CD4-positive, alpha-beta T cell treated with Interleukin-12 subunit alpha and Interleukin-12 subunit beta, for 1 hour (primary cell): ENCODE results near the gene LIMS1.

Source experiments
- DNase-seq: peaks from one replicate; pipeline ENCODE4 v3.0.0-alpha.2; 2020

LIMS1 gene

DNA sequence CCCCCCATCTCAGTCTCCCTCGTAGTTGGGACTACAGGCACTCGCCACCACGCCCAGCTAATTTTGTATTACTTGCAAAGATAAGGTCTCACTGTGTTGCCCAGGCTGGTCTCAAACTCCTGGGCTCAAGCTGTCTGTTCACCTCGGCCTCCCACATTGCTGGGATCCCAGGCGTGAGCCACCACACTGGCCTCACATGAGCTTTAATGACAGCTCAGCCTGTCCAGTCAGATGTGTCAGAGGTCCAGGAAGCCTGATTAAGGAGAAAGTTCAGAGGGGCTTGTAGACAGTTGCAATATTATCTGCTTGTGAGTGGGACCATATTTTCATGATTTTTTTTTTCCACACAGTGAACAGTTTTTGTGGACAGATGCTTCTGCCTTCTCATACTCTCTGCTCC lies 82.0 kb downstream of the LIMS1 start:
- DNase-seq: no peak

- no peak for DNase-seq
Measured at GRCh38 chr2:108616751-108617161, 82.5 kb downstream of the LIMS1 start.

- no peak for DNase-seq
Measured at GRCh38 chr2:108617617-108618016, 83.3 kb downstream of the LIMS1 start.

DNA sequence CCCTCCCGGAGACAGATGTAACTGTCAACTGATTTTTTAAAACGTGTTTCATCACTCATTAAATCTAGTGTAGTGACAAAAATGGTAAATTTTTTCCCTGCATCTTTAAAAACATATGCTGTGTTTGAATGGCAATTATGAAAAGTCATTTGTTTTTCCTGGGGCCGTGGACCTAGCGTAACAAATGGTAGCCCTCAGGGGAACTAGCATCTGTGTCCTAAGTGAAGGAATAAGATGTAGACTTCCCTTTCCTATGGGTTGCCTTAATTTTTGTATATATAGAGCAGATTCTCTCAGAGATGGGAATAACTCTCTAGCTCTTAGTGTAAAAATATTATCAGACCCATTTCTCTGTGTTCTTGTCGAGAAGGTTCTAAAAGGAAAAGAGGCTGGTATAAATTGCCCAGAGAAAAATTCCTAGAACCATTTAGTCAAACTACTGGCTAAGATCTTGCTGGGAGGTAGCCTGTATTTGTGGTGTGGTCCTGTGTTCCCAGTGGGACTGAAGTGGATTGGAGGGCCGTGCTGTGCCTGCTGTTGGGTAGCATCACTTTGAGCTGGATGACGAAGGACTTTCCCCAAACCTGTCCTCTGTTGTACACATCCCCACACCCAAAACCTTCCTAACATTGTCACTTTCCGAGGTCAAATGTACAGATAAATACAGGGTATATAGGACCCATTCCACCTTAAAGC lies 85.8 kb downstream of the LIMS1 start:
- no peak for DNase-seq

GRCh38 chr2:108620656-108621055 lies 86.4 kb downstream of the LIMS1 start:
- DNase-seq: no peak

- DNase-seq: peak; percentile 85
Measured at GRCh38 chr2:108621087-108621559, 86.9 kb downstream of the LIMS1 start.

GRCh38 chr2:108621687-108622681 lies 87.7 kb downstream of the LIMS1 start:
- peak; percentile 46 for DNase-seq

DNA sequence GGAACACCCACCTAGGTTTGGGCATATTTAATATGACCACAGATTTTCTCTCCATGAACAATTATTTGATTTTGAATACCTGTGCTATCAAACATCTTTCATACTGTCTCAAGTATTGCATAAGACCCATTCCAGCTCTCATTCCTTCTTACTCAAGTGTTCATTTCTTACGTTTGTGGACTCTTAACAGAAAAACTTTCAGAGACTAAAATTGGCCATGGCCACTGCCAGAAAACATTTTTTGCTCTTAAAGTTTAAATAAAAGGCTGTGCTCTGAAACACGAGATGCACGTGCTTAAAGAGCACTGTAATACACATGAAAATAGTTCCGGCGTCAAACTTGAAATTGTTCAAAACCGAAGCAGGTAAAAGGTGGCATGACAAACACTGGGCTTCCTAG lies 89.3 kb downstream of the LIMS1 start:
- no peak for DNase-seq

GRCh38 chr2:108625186-108625827 lies 91.0 kb downstream of the LIMS1 start:
- DNase-seq: no peak

DNA sequence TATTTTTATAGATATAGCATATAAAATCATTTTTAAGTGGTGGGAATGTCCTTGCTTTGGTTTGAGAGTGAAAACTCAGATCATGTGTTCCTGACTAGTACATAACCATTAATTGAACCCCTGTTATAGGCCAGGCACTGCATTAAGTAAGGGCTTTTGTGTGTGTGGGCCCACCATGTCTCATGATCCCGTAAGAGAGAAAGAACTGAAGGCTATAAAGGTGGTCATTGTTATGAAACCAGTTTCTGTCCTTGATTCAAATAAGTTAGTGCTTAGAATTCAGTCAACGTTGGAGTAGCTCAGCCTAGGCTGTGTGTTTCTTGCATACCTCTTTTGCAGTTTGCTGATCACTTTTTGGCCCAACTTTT lies 91.5 kb downstream of the LIMS1 start:
- DNase-seq: no peak

DNA sequence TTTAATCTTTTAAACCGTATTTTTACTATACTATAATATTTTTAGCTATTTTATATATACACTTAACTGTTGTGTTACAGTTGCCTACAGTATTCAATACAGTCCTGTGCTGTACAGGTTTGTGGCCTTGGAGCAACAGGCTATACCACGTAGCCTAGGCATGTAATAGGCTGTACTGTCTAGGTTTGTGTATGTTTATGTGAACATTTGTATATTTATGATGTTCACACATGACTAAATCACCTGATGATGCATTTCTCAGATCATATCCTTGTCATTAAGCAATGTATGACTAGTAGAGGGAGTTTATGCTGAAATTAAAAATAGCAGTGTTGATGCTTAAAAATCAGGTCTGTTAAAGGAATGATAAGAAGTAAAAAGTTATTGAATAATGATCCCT lies 92.7 kb downstream of the LIMS1 start:
- no peak for DNase-seq

- DNase-seq: no peak
Measured at GRCh38 chr2:108627911-108628567, 93.8 kb downstream of the LIMS1 start.

GRCh38 chr2:108628936-108629335 lies 94.7 kb downstream of the LIMS1 start:
- DNase-seq: no peak

DNA sequence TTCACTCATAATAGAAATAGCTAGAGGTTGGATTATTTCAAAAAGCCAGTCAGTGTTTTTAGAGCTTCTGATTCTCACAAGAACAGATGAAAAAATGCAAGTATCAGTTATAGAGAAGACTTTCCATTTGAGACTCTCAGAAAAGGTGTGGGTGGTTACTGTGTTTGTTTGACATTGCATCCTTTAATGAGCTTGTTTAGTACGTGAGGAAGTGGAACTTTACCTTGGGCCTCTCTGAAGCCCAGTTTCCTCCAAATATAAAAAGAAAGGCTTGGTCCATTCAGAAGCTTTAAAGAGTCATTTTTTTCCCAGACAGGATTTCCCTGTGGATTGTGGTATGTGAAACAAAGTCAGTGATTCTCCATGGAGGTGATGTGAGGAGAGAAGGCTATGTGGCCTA lies 95.1 kb downstream of the LIMS1 start:
- DNase-seq: no peak

DNA sequence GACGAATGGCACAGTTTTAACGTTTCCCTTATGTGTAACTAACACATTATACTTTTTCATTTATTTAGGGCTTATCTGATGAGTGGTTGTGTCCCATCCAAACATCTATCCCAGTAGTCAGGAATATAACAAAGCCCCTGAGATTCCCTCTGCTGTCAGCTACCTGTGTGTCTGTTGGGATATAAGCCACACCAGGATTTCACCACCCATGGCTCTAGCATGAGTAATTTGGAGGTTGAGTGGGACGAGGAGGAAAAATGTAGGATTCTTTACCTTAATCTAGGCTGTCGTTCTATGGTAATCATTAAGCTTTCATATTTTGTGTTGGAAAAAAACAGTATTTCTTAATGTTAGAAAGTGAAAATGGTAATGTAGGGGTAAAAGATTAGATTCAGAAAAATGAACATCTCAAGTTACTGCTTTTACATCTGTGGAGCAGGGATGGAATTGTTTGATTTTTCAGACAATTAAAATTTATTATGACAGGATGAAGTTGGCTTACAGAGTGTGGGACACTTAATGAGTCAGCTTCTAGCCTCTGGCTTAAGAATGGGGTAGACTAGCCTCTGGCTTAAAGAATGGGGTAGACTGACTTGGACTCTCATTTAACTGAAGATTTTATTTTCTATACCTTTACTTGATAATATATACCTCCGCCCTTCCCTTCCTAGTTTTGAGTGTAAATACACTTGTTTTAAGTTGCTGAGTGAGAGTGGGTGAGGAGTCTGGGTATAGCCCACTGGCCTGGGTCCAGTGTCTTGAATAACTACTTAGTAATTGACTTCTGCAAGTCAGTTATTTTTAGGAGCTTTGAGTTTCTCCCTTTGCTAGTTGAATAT lies 96.5 kb downstream of the LIMS1 start:
- DNase-seq: no peak

GRCh38 chr2:108632332-108633160 lies 98.3 kb downstream of the LIMS1 start:
- no peak for DNase-seq

- DNase-seq: no peak
Measured at GRCh38 chr2:108633409-108633808, 99.1 kb downstream of the LIMS1 start.

DNA sequence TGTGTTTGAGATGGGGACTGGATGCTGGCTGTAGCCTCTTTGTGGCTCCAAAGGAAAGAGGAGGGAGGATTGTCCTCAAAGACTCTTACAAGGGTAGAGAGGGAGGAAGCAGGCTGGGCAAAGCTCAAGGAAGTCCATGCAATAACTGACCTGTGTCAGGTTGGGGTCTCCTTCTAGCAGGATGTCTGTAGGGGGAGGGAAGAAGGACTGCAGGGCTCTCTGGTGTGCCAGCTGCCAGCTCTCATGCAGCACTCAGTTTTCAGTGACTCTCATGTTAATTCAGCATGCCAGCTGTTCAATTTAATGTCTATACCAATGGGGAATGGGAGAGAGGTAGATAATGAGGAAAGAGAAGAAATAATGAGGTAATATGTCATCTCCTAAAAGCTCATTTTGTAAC lies 99.7 kb downstream of the LIMS1 start:
- no peak for DNase-seq

DNA sequence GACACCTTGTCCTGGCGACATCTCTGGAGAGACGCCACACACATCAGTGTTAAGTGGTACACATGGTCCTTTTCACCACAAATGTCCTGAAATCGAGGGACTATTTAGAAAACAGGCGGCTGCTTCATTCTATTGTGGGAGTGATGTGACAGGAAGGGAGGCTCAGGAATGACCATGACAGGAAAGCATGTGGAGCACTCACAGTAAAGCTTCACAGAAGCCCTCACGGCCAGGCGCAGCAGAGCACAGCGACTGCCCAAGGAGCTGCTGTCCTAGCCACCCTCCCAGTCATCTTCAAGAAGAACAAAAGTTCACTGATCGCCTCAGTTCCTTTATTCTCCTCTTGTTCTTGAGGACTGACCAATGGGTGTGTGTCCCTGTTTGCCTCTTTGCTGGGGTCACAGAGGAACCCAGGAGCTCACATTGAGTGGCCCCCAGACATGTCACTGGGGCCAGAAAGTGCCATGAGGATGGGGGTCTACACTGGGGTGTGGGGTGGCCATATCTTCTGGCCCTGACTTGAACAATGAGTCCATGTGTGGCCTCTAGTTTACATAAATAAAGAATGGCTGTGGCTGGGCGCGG lies 100.4 kb downstream of the LIMS1 start:
- DNase-seq: no peak

- no peak for DNase-seq
Measured at GRCh38 chr2:108635630-108636354, 101.5 kb downstream of the LIMS1 start.
